Gastrocnemius medialis (tissue), 4 donors: ENCODE data around the gene SOX30. TPM values are rescaled to one million over a fixed set of nuclear protein-coding genes. Genes with fewer than 3 reads are reported as not detected.

Experiments
- ATAC-seq, 2 donors: fragments of 150-250 bp; one replicate each; pipeline ENCODE4 v1.9.1; 2016
- DNase-seq, 2 donors: peaks; one replicate each; pipeline ENCODE4 v3.0.0-alpha.2; 2019
- H3K27ac ChIP-seq, 4 donors: fragments of 200-600 bp; sonication (generic); 1 replicate in 1 of 4; 2 replicates in 3 of 4; pipeline ENCODE4 v1.5.1; 2016 to 2018; ENCODE audit warnings: mild to moderate bottlenecking in 2 of 4, moderate library complexity in 1 of 4
- H3K27me3 ChIP-seq, 3 donors: fragments of 200-600 bp; sonication (generic) in 2 of 3; 1 replicate in 1 of 3; 2 replicates in 2 of 3; pipeline versions ENCODE4 v1.5.1 to v1.6.0; 2016 to 2019; ENCODE audit warnings: mild to moderate bottlenecking in 1 of 3, moderate library complexity in 1 of 3
- H3K36me3 ChIP-seq, 2 donors: fragments of 200-600 bp; sonication (generic) in 1 of 2; one replicate each; pipeline ENCODE4 v1.5.1; 2017 to 2018
- H3K4me1 ChIP-seq, 2 donors: fragments of 200-600 bp; sonication (generic) in 1 of 2; one replicate each; pipeline ENCODE4 v1.5.1; 2016 to 2017; ENCODE audit warnings: mild to moderate bottlenecking in 2 of 2
- H3K4me3 ChIP-seq, 4 donors: fragments of 200-600 bp; sonication (generic) in 3 of 4; 1 replicate in 1 of 4; 2 replicates in 3 of 4; pipeline ENCODE4 v1.5.1; 2016 to 2019; ENCODE audit warnings: mild to moderate bottlenecking in 2 of 4
- H3K9me3 ChIP-seq, 3 donors: fragments of 200-600 bp; sonication (generic) in 2 of 3; 1 replicate in 1 of 3; 2 replicates in 2 of 3; pipeline ENCODE4 v1.5.1; 2016 to 2019
- POLR2A ChIP-seq, 2 donors: fragments of 450-650 bp; IDR thresholded peaks; one replicate each; pipeline ENCODE4 v1.6.1; 2017; ENCODE audit warnings: antibody characterized with exemption in 2 of 2, mild to moderate bottlenecking in 2 of 2, moderate library complexity in 2 of 2
- in situ Hi-C, 4 donors: fragments of 200-750 bp; cut with MboI; loops; one replicate each; pipeline versions ENCODE4 v1.15.0 to v1.8.0; 2017; ENCODE audit warnings: low sequenced_read_pairs in 4 of 4
- intact Hi-C: fragments of 100-400 bp; cut with DNase I; formaldehyde crosslinking; loops from one replicate; pipeline ENCODE4 v1.15.1; 2023; ENCODE audit warnings: low total_unique reads
- total RNA-seq, 4 donors: library from RNA; depleted of rRNA; stranded (reverse); fragments of >200 nt; gene quantifications; one replicate each; pipeline versions ENCODE4 v1.1.0 to v1.2.3, GENCODE V29; 2016
- TF ChIP-seq, protein P1 (sequence below), 5 experiments: fragments of 450-650 bp in 3 of 5; fragments of 200-600 bp in 2 of 5; sonication (generic) in 2 of 5; IDR thresholded peaks in 4 of 5; conservative IDR thresholded peaks in 1 of 5; 1 replicate in 4 of 5; 2 replicates in 1 of 5; pipeline ENCODE4 v1.5.1; 2016 to 2019; ENCODE audit warnings: antibody characterized with exemption in 5 of 5, mild to moderate bottlenecking in 3 of 5, moderate library complexity in 3 of 5

SOX30 gene
- total RNA-seq, 4 donors from 2014 or later: not detected

GRCh38 chr5:157603333-157604190 lies 48.7 kb downstream of the SOX30 start:
- DNase-seq (no peak), ATAC-seq (no peak)
- no peak overlapping the region for H3K27ac ChIP-seq
- intact Hi-C loops (no loop called here), in situ Hi-C loops (no loop called here)
- H3K4me1 ChIP-seq: no peaks in the 10 kb centered on the region
- H3K9me3 ChIP-seq: no peaks in the 10 kb centered on the region
- H3K27me3 ChIP-seq: no peaks in the 10 kb centered on the region
- no peak overlapping the region for H3K4me3 ChIP-seq
- TF ChIP-seq POLR2A (IDR thresholded peaks at IDR 0.05): no peak
- TF ChIP-seq, protein P1, sequence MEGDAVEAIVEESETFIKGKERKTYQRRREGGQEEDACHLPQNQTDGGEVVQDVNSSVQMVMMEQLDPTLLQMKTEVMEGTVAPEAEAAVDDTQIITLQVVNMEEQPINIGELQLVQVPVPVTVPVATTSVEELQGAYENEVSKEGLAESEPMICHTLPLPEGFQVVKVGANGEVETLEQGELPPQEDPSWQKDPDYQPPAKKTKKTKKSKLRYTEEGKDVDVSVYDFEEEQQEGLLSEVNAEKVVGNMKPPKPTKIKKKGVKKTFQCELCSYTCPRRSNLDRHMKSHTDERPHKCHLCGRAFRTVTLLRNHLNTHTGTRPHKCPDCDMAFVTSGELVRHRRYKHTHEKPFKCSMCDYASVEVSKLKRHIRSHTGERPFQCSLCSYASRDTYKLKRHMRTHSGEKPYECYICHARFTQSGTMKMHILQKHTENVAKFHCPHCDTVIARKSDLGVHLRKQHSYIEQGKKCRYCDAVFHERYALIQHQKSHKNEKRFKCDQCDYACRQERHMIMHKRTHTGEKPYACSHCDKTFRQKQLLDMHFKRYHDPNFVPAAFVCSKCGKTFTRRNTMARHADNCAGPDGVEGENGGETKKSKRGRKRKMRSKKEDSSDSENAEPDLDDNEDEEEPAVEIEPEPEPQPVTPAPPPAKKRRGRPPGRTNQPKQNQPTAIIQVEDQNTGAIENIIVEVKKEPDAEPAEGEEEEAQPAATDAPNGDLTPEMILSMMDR (IDR thresholded peaks at IDR 0.05 in 4 of 5, conservative IDR thresholded peaks at IDR 0.05 in 1 of 5): no peak
- H3K36me3 ChIP-seq: no peaks in the 10 kb centered on the region

- Histone ChIP-seq H3K27ac (no peak overlapping the region), H3K36me3 (no peaks in the 10 kb centered on the region), H3K9me3 (no peaks in the 10 kb centered on the region), H3K4me3 (no peak overlapping the region), H3K27me3 (no peaks in the 10 kb centered on the region), H3K4me1 (no peaks in the 10 kb centered on the region)
- in situ Hi-C loops: no loop called here
- intact Hi-C loops: no loop called here
- TF ChIP-seq, protein P1 (IDR thresholded peaks at IDR 0.05 in 4 of 5, conservative IDR thresholded peaks at IDR 0.05 in 1 of 5): no peak
- TF ChIP-seq POLR2A (IDR thresholded peaks at IDR 0.05): no peak
- DNase-seq: no peak
- no peak for ATAC-seq
Observed at GRCh38 chr5:157602505-157602904, 49.7 kb downstream of the SOX30 start.

DNA sequence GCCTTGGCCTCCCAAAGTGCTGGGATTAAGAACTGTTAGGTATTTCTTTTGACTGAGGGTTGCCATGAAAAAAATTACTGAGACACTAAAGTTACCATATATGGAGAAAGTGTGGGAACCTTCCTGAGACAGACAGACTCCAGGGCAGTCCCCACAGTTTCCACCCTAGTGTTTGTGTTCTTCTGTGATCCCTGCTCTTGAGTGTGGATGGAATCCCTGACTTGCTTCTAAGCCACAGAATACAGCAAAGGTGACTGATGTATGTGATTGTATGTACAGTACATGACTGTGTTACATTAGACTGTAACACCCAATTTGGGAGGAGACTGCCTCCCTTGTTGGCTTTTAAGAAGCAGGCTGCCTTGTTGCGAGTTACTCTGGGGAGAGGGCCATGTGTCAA lies 52.0 kb downstream of the SOX30 start:
- intact Hi-C loops (no loop called here), in situ Hi-C loops (no loop called here)

DNA sequence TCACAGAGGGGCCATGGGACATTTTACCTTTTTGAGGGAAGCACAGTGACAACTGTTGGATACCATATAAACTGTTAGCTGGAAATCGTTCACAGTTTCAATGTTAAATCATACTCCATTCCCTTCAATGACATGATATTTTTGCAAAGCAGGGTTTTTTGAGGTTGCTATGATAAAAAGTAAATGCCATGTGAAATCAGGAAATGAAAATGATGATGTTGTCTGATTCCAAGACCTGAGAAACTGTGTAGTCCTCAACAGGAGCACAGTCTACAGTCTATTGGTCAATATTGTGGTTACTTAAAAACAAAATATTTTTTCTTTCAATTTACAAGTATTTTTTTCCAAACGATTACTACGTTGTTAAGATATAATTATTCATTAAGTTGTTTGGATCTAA lies 52.7 kb downstream of the SOX30 start:
- Histone ChIP-seq H3K4me3 (no peak overlapping the region), H3K9me3 (no peaks in the 10 kb centered on the region), H3K27ac (no peak overlapping the region), H3K27me3 (no peaks in the 10 kb centered on the region), H3K36me3 (no peaks in the 10 kb centered on the region), H3K4me1 (no peaks in the 10 kb centered on the region)
- ATAC-seq (no peak), DNase-seq (no peak)
- no peak for TF ChIP-seq POLR2A (IDR thresholded peaks at IDR 0.05)
- TF ChIP-seq, protein P1 (IDR thresholded peaks at IDR 0.05 in 4 of 5, conservative IDR thresholded peaks at IDR 0.05 in 1 of 5): no peak
- intact Hi-C loops: no loop called here
- in situ Hi-C loops: no loop called here

More for the DNA sequence above, 52.0 kb downstream of the SOX30 start:
- no peak for ATAC-seq
- Histone ChIP-seq H3K36me3 (no peaks in the 10 kb centered on the region), H3K4me3 (no peak overlapping the region), H3K9me3 (no peaks in the 10 kb centered on the region), H3K27me3 (no peaks in the 10 kb centered on the region), H3K27ac (no peak overlapping the region), H3K4me1 (no peaks in the 10 kb centered on the region)
- no peak for DNase-seq
- no peak for TF ChIP-seq POLR2A (IDR thresholded peaks at IDR 0.05)
- TF ChIP-seq, protein P1 (IDR thresholded peaks at IDR 0.05 in 4 of 5, conservative IDR thresholded peaks at IDR 0.05 in 1 of 5): no peak
